Measurements from ENCODE around the gene SSBP2. TPM values are rescaled to one million over a fixed set of nuclear protein-coding genes. Genes with fewer than 3 reads are reported as not detected.

SSBP2 gene
- total RNA-seq, 1 experiment from 2014 or later, result 5.2 TPM

DNA sequence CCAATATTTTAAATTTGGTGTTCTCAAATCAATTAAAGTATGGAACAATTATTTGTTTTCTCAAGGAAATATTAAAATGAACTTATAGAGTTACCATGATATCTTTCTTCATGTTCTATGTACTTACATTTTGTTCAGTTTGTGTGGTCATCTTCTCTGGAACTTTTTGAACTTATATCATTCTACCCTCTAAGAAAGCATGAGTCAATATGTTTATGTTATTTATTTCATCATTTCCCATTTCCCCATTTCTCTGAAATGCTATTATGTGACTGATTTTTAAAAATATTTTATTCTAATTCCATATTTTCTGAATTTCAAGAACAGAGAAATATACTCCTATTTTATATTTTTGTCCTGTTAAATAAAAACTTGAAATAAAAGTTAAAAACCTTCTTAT, 233.4 kb downstream of the SSBP2 start:
- DNase-seq (ENCODE audit: low read depth, low spot score), result no peak
- CTCF ChIA-PET, result interaction anchor here (1.6 kb wide), 1 partner anchor 11 kb away, joined by 6 read pairs; no protein-coding TSS in a partner anchor

More for the DNA sequence above, 233.4 kb downstream of the SSBP2 start:
- Histone ChIP-seq H3K27ac (ENCODE audit: low read depth, low read length) (no peak overlapping the region), H3K4me2 (ENCODE audit: low read length) (no peak overlapping the region), H3K79me2 (ENCODE audit: insufficient read depth, low read length) (no peaks in the 10 kb centered on the region), H3K4me1 (ENCODE audit: control insufficient read depth in 1 of 2, insufficient read depth in 2 of 2, low read length in 2 of 2) (no peaks in the 10 kb centered on the region), H4K20me1 (ENCODE audit: insufficient read depth) (no peaks in the 10 kb centered on the region), H3K9me2 (ENCODE audit: insufficient read depth) (no peaks in the 10 kb centered on the region), H3K9me3 (ENCODE audit: control insufficient read depth in 1 of 2, insufficient read depth in 1 of 2, low read depth in 1 of 2, low read length in 2 of 2) (no peaks in the 10 kb centered on the region), H3K9ac (ENCODE audit: low read length) (no peak overlapping the region), H3K27me3 (ENCODE audit: insufficient read depth, low read length) (no peaks in the 10 kb centered on the region), H3K4me3 (replicated peaks in 1 of 2; ENCODE audit: low read depth in 1 of 2, low read length in 2 of 2) (no peak overlapping the region), H2AFZ (ENCODE audit: low read depth, low read length, poor library complexity, severe bottlenecking) (no peak overlapping the region), H3K36me3 (ENCODE audit: control insufficient read depth in 1 of 2, insufficient read depth in 2 of 2, low read length in 2 of 2) (no peaks in the 10 kb centered on the region)
- ChIA-PET POLR2A (no interaction called here), RAD21 (ENCODE audit: low non-redundant PET in 1 of 2, low total read pairs in 2 of 2, uncharacterized antibody in 2 of 2, unreplicated experiment in 2 of 2) (no interaction called here)
- no TSS peak for BruUV-seq (replicated peaks)
- no peak for ATAC-seq
- TF ChIP-seq CEBPB (IDR thresholded peaks at IDR 0.05; ENCODE audit: low read depth) (no peak), ELF1 (IDR thresholded peaks at IDR 0.05; ENCODE audit: borderline replicate concordance, low read depth) (no peak), ZFX (IDR thresholded peaks at IDR 0.05) (no peak), EGR1 (IDR thresholded peaks at IDR 0.05; ENCODE audit: low read depth) (no peak), FOSL1 (IDR thresholded peaks at IDR 0.05; ENCODE audit: low read depth) (no peak), CBX3 (IDR thresholded peaks at IDR 0.05; ENCODE audit: low read depth) (no peak), ATF3 (IDR thresholded peaks at IDR 0.05) (no peak), SRF (IDR thresholded peaks at IDR 0.05; ENCODE audit: low read depth) (no peak), SP1 (IDR thresholded peaks at IDR 0.05; ENCODE audit: low read depth) (no peak), REST (IDR thresholded peaks at IDR 0.05; ENCODE audit: low read depth) (no peak), TCF7L2 (IDR thresholded peaks at IDR 0.05; ENCODE audit: borderline replicate concordance, extremely low read depth, insufficient read depth, insufficient read length) (no peak)
- TF ChIP-seq, protein P1, sequence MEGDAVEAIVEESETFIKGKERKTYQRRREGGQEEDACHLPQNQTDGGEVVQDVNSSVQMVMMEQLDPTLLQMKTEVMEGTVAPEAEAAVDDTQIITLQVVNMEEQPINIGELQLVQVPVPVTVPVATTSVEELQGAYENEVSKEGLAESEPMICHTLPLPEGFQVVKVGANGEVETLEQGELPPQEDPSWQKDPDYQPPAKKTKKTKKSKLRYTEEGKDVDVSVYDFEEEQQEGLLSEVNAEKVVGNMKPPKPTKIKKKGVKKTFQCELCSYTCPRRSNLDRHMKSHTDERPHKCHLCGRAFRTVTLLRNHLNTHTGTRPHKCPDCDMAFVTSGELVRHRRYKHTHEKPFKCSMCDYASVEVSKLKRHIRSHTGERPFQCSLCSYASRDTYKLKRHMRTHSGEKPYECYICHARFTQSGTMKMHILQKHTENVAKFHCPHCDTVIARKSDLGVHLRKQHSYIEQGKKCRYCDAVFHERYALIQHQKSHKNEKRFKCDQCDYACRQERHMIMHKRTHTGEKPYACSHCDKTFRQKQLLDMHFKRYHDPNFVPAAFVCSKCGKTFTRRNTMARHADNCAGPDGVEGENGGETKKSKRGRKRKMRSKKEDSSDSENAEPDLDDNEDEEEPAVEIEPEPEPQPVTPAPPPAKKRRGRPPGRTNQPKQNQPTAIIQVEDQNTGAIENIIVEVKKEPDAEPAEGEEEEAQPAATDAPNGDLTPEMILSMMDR (IDR thresholded peaks at IDR 0.05 in 2 of 3, conservative IDR thresholded peaks at IDR 0.05 in 1 of 3; ENCODE audit: borderline replicate concordance in 1 of 3, insufficient read depth in 1 of 3, low read depth in 2 of 3, low read length in 2 of 3), result no peak
- intact Hi-C loops (cut with micrococcal nuclease), result no loop called here

All from HCT116 (cell line).